Activated T-cell treated with anti-CD3 and anti-CD28 coated beads, Interleukin-2, amount 50 U/mL, for 72 hours (primary cell): ENCODE measurements around the gene AGRN. TPM values are rescaled to one million over a fixed set of nuclear protein-coding genes. Genes with fewer than 3 reads are reported as not detected.
"Not testable (repeated sequence)": the region's sequence is repeated elsewhere in the genome, so short reads cannot be mapped to it uniquely, and the experiment has no call there.

Experiments
- ATAC-seq, 2 donors: fragments of 150-1000 bp; cut with Tn5 transposase; replicated peaks in 1 of 2; 2 replicates each; pipeline ENCODE4 v1.10.0; 2021; ENCODE audit warnings: moderate library complexity in 2 of 2, mild to moderate bottlenecking in 1 of 2
- DNase-seq, 2 donors: peaks; one replicate each; pipeline ENCODE4 v3.0.0; 2021 to 2022; ENCODE audit warnings: mixed read lengths in 1 of 2
- H3K27ac Mint-ChIP-seq: one replicate; pipeline ENCODE4 v1.8.0; 2022; ENCODE audit warnings: mild to moderate bottlenecking, moderate library complexity, mixed read lengths
- H3K27me3 Mint-ChIP-seq: one replicate; pipeline ENCODE4 v1.8.0; 2022; ENCODE audit warnings: low read depth, mixed read lengths
- H3K36me3 Mint-ChIP-seq, 2 donors: one replicate each; pipeline ENCODE4 v1.8.0; 2022; ENCODE audit warnings: mixed read lengths in 2 of 2, mild to moderate bottlenecking in 1 of 2; ENCODE audit not compliant: insufficient read depth in 2 of 2
- H3K4me1 Mint-ChIP-seq: one replicate; pipeline ENCODE4 v1.8.0; 2022; ENCODE audit warnings: low read depth, mixed read lengths
- H3K4me3 Mint-ChIP-seq, 2 donors: one replicate each; pipeline ENCODE4 v1.8.0; 2022; ENCODE audit warnings: mild to moderate bottlenecking in 2 of 2, mixed read lengths in 2 of 2, moderate library complexity in 2 of 2
- H3K9me3 Mint-ChIP-seq, 2 donors: one replicate each; pipeline ENCODE4 v1.8.0; 2022; ENCODE audit warnings: mixed read lengths in 2 of 2
- total RNA-seq, 2 donors: library from RNA; stranded (reverse); gene quantifications; one replicate each; pipeline ENCODE4 v1.2.3, GENCODE V29; 2022

Gene AGRN
- total RNA-seq, 2 donors from 2014 or later, result 69.0 to 112 TPM

DNA sequence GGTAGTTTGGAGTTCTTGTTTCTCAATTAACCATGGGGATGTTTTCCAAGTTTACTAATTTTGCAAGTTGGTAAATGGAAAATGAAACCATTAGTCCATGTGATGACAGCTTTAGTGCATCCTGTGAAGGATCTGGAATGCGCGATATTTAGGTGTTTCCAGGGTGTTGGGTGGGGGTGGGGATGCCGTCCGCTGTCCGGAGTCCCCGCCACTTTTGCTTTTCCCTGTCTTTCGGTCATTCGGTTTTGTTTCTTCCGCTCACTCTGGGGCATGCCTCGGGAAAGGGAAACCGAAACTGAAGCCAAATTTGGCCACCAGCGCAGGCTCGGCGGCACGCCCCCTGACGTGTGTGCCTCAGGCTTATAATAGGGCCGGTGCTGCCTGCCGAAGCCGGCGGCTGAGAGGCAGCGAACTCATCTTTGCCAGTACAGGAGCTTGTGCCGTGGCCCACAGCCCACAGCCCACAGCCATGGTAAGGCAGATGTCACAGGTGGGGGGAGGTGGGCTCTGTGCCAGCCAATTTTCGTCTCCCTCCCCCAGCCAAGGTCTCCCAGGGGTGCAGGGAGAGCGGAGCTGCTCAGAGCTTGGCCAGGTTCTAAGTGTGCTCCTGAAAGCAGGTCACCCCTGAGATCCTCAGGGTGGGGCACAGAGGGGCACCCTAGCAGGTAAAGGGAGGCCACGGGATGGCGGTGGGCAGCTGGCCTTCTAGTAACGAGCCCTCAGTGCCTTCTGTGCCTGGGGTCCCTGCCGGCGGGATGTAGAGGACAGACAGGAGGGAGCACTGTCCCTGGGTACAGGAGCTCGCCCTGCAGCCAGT, 6.6 kb upstream of the AGRN start, which contains the start of gene ISG15:
Gene ISG15 (plus strand): TSS at position 393 of the 817 bp plus-strand sequence. CDS start 77 bp downstream, at position 470.
- Mint-ChIP-seq H3K4me3 (peak within 1 kb of the TSS; percentile 93 to 96), H3K36me3 (peaks cover 3 to 4% of the 10 kb centered on the region in 2 donors), H3K9me3 (no peaks in the 10 kb centered on the region), H3K27me3 (no peaks in the 10 kb centered on the region), H3K27ac (peak within 1 kb of the TSS; percentile 87), H3K4me1 (peaks cover 28% of the 10 kb centered on the region)
- ATAC-seq (peak; percentile 95), DNase-seq (peak; percentile 89 to 91)

DNA sequence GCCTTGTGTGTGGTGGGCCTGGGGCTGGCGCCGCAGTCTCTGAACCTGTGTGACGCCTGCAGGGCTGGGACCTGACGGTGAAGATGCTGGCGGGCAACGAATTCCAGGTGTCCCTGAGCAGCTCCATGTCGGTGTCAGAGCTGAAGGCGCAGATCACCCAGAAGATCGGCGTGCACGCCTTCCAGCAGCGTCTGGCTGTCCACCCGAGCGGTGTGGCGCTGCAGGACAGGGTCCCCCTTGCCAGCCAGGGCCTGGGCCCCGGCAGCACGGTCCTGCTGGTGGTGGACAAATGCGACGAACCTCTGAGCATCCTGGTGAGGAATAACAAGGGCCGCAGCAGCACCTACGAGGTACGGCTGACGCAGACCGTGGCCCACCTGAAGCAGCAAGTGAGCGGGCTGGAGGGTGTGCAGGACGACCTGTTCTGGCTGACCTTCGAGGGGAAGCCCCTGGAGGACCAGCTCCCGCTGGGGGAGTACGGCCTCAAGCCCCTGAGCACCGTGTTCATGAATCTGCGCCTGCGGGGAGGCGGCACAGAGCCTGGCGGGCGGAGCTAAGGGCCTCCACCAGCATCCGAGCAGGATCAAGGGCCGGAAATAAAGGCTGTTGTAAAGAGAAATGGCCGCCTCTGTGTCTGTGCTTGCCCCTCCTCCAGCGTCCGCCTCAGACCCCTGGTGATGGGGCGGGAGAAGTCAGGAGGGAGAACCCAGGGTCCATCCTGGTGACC, 5.8 kb upstream of the AGRN start:
- ATAC-seq (no peak), DNase-seq (peak in 1 of 2 donors; percentile 42)

DNA sequence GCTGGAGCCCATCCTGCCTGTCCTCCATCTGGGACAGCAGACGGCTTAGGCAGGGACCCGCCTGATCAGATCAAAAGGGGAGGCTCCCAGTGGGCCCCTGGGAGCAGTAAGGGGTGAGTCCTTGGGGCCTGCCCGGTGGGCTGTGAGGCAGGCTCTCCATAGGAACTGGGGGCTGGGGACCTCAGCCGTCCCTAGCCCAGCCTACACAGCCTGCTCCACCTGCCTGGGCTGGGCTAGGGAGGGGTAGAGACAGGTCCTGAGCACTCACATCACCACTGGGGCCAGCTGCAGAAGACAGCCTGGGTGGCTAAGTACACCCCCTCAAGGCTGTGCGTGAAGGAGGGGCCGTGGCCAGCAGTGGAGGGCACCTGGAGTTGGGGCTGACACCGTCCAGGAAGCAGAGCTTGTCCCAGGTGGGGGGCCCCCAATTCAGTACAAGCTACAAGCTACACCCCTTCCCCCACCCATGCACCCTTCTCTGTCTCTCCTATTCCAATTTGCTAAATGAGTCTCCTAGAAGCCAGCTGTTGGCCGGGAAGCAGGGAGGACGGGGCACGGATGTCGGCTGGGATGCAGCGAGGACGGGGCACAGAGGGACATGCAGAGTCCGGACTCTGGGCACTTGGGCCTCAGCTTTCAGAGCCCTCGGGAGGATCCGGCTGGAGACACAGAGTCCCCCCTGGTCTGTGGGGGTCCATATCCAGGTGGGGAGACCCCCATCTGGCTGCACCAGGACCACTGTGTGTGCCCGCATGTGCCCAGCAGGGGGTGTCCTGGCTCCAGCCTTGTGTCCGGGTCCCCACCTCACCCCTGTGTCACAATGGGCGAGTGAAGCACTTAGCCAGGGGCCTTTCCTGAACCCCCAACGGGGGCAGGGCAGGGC, 4.9 kb upstream of the AGRN start:
- Mint-ChIP-seq H3K4me1 (peaks cover 24% of the 10 kb centered on the region), H3K27ac (no peak overlapping the region), H3K9me3 (no peaks in the 10 kb centered on the region), H3K4me3 (peak overlapping the region; percentile 93 to 96), H3K36me3 (peaks cover 3 to 4% of the 10 kb centered on the region in 2 donors), H3K27me3 (no peaks in the 10 kb centered on the region)
- ATAC-seq (no peak), DNase-seq (peak in 1 of 2 donors; percentile 45)

More for the DNA sequence above, 5.8 kb upstream of the AGRN start:
- Mint-ChIP-seq H3K4me3 (peak overlapping the region; percentile 93 to 96), H3K27ac (peak overlapping the region; percentile 87), H3K36me3 (peaks cover 3 to 4% of the 10 kb centered on the region in 2 donors), H3K27me3 (no peaks in the 10 kb centered on the region), H3K4me1 (peaks cover 26% of the 10 kb centered on the region), H3K9me3 (no peaks in the 10 kb centered on the region)

DNA sequence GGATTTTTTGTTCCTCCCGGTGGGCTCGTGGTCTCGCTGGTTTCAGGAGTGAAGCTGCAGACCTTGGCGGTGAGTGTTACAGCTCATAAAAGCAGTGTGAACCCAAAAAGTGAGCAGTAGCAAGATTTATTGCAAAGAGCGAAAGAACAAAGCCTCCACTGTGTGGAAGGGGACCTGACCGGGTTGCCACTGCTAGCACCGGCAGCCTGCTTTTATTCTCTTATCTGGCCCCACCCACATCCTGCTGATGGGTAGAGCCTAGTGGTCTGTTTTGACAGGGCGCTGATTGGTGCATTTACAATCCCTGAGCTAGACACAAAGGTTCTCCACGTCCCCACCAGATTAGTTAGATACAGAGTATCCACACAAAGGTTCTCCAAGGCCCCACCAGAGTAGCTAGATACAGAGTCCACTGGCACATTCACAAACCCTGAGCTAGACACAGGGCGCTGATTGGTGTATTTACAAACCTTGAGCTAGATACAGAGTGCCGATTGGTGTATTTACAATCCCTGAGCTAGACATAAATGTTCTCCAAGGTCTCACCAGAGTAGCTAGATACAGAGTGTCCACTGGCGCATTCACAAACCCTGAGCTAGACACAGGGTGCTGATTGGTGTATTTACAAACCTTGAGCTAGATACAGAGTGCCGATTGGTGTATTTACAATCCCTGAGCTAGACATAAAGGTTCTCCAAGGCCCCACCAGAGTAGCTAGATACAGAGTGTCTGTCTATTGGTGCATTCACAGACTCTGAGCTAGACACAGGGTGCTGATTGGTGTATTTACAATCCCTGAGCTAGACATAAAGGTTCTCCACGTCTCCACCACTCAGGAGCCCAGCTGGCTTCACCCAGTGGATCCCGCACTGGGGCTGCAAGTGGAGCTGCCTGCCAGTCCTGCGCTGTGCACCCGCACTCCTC, 2.3 kb upstream of the AGRN start:
- ATAC-seq, H3K9me3 Mint-ChIP-seq, DNase-seq, H3K36me3 Mint-ChIP-seq, H3K27me3 Mint-ChIP-seq: not testable (repeated sequence)
- peak overlapping the region; percentile 45 to 53 for H3K4me3 Mint-ChIP-seq
- peaks cover 26% of the 10 kb centered on the region for H3K4me1 Mint-ChIP-seq
- H3K27ac Mint-ChIP-seq, result peak overlapping the region; percentile 59

DNA sequence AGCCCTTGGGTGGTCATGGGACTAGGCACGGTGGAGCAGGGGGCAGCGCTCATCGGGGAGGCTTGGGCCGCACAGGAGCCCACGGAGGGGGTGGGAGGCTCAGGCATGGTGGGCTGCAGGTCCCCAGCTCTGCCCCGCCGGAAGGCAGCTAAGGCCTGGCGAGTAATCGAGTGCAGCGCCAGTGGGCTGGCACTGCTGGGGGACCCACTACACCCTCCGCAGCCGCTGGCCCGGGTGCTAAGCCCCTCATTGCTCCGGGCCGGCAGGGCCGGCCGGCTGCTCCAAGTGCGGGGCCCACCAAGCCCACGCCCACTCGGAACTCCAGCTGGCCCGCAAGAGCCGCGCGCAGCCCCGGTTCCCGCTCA, 1.6 kb upstream of the AGRN start:
- not testable (repeated sequence) for H3K4me3 Mint-ChIP-seq, H3K36me3 Mint-ChIP-seq, DNase-seq, H3K27ac Mint-ChIP-seq, H3K9me3 Mint-ChIP-seq, ATAC-seq, H3K27me3 Mint-ChIP-seq
- H3K4me1 Mint-ChIP-seq, result peaks cover 28% of the 10 kb centered on the region

DNA sequence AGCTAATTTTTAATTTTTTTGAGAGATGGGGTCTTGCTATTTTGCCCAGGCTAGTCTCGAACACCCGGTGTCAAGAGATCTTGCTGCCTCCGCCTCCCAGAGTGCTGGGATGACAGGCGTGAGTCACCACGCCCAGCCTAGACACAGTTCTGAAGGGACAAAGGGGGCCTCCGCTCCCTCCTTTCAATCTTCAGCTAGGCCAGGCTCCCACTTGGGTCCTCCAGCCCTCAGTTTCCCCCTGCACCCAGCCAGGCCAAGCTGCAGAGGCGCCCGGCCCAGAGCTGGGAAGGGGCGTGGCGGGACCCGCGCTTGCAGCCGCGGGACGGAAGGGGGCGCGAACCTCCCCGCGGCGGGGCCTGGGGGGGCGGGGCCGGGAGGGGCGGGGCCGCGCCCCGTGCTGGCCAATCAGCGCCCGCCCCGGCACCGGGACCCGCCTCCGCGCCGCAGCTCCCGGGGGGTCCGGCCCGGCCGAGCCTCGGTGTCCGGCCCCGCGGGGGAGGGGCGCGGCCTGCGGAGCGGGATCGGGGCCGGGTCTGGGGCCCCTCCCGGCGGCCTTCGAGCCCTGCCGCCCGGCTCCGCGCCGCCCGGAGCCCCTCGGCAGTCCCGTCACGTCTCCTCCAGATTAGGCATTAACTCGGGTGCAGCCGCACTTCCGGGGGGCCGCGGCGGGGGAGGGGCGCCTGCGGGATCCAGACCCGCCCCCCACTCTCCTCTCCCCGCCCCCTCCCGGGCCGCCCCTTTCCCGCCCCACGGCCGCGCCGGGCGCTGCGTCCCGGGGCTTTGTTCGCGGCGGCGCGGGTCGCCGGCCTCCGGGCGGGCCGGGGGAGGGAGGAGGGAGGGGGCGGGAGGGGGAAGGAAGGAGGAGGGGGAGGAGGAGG, 559 bp upstream of the AGRN start:
- no peak overlapping the region for H3K27ac Mint-ChIP-seq
- H3K9me3 Mint-ChIP-seq, result no peaks in the 10 kb centered on the region
- peaks cover 18% of the 10 kb centered on the region for H3K4me1 Mint-ChIP-seq
- H3K27me3 Mint-ChIP-seq, result peaks cover 7% of the 10 kb centered on the region
- peak overlapping the region; percentile 43 to 64 for H3K4me3 Mint-ChIP-seq
- H3K36me3 Mint-ChIP-seq, result peaks cover 0 to 3% of the 10 kb centered on the region in 2 donors
- peak; percentile 82 for ATAC-seq
- peak; percentile 83 to 87 for DNase-seq

DNA sequence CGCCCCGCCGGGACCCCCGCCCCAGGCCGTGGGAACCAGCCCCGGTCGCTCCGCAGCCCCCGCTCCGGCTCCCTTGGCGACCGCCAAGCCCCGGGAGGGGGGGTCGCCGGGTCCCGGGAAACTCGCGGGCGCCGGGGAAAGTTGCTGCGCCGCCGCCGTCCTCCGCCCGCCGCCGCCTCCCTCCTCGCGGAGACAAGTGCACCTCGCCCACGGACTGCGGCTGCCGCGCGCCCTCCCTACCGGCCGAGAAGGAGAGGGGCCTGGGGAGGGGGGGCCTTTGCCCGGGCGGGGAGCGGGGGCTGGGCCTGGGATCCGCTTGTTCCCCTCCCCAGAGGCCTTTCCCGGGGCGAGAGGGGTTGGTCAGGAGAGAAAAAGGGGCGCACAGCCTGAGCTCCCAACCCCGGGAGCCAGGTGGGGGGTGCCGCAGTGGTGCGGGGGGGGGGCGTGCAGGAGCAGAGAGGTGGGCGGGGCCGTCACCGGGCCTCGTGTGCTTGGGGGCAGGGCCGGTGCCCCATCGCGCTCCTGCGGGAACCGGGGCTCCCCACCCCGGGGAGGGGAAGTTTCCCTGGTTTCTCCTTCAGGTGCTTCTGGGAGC, 592 bp downstream of the AGRN start:
- Mint-ChIP-seq H3K27me3 (peaks cover 7% of the 10 kb centered on the region), H3K4me3 (peak overlapping the region; percentile 50 to 68), H3K9me3 (no peaks in the 10 kb centered on the region), H3K27ac (no peak overlapping the region), H3K4me1 (peaks cover 12% of the 10 kb centered on the region), H3K36me3 (peaks cover 0 to 3% of the 10 kb centered on the region in 2 donors)
- DNase-seq (peak in 1 of 2 donors; percentile 56), ATAC-seq (peak in 1 of 2 donors; percentile 12)

DNA sequence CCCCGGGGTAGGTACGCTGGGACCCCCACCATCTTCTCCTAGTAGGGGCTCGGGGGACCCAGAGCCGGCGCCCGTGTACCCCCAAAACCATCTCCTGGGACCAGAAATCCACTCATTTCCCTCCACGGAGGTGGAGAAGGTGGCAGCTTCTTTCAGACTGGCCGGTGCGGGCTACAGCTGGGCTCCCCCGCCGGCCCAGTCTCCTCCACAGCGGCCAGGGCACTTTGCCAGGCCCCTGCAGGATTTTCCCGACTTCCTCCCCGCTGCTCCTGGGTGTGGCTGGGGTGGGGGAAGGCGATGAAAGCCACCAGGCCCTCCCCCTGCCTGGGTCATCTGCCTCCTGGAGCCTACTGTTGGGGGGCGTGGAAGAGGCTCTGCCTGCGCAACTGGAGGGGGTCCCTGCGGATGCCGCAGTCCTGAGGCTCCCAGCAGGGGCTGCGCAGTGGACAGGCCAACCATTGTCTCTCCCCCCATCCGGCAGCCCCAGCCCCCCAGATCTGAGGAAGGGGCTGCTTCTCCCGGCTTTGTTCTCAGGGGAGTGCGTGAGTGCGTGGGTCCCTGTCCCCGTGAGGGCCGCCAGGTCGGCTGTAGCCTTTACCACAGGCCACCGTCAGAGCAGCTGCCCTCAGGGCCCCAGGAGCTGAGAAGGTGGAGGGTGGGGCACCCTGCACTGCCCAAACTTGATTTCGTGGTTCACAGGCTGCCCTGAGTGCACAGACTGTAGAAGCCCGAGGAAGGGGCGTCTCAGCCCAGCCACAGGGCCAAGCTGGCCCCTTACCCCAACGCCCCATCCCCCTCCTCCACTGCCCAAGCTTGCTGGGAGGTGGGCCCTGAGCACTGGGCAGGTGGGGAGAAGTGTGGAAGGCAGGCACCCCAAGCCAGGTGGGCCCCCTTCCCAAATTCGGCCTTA, 1.3 kb downstream of the AGRN start:
- DNase-seq (no peak), ATAC-seq (no peak)
- peaks cover 7% of the 10 kb centered on the region for H3K27me3 Mint-ChIP-seq
- H3K36me3 Mint-ChIP-seq, result peaks cover 0 to 3% of the 10 kb centered on the region in 2 donors
- no peaks in the 10 kb centered on the region for H3K9me3 Mint-ChIP-seq
- no peak overlapping the region for H3K27ac Mint-ChIP-seq
- peaks cover 12% of the 10 kb centered on the region for H3K4me1 Mint-ChIP-seq
- peak overlapping the region; percentile 50 to 68 for H3K4me3 Mint-ChIP-seq

DNA sequence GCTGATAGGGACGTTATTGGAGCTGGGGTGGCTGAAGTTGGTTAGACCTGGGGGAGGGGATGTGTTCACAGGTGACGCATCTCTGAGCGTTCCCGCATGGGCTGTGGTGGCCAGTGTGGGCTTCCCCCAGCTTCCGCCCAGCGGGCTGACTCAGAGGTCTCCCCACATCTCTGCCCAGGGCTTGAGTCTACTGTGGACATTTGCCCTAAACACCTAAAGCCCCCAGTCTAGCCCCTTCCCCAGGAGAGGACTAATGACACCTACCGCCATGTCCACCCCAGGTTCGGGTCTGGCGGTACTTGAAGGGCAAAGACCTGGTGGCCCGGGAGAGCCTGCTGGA, 2.0 kb downstream of the AGRN start:
- Mint-ChIP-seq H3K4me1 (peaks cover 11% of the 10 kb centered on the region), H3K9me3 (no peaks in the 10 kb centered on the region), H3K27me3 (peaks cover 7% of the 10 kb centered on the region), H3K27ac (no peak overlapping the region), H3K36me3 (peaks cover 0 to 3% of the 10 kb centered on the region in 2 donors), H3K4me3 (no peak overlapping the region)
- ATAC-seq (no peak), DNase-seq (no peak)

DNA sequence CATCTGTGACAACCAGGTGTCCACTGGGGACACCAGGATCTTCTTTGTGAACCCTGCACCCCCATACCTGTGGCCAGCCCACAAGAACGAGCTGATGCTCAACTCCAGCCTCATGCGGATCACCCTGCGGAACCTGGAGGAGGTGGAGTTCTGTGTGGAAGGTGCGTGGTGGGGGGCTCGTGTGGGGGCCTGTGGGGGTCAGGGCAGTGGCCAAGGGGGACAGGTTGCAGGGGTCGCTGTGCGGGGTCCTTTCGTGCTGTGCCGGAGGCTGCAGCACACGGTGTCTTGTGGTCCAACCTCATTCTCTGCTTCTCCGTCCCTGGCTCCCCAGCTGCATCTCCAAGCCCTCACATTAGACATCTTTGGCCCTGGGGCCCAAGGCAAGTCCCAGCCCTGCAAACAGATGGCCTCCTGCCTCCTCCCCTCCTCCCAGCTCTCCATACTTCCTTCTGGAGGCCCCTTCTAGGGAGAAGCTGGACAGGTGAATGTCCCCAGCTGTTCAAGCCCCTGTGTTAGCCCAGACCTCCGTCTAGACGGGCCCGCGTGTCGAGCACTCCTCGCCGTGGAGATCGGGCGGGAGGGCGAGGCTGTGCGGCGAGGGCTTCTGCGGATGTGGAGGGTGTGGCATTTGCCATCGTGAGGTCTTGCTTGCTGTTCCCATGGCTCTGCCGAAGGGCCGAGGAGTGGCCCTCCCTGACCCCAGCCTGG, 2.5 kb downstream of the AGRN start:
- no peak for DNase-seq
- Mint-ChIP-seq H3K9me3 (no peaks in the 10 kb centered on the region), H3K4me1 (peaks cover 6% of the 10 kb centered on the region), H3K27ac (no peak overlapping the region), H3K4me3 (peak overlapping the region in 1 of 2 donors; percentile 17), H3K27me3 (peaks cover 7% of the 10 kb centered on the region), H3K36me3 (no peaks in the 10 kb centered on the region)
- no peak for ATAC-seq
